ENCODE results near the gene TAF8.

The TAF8 gene

DNA sequence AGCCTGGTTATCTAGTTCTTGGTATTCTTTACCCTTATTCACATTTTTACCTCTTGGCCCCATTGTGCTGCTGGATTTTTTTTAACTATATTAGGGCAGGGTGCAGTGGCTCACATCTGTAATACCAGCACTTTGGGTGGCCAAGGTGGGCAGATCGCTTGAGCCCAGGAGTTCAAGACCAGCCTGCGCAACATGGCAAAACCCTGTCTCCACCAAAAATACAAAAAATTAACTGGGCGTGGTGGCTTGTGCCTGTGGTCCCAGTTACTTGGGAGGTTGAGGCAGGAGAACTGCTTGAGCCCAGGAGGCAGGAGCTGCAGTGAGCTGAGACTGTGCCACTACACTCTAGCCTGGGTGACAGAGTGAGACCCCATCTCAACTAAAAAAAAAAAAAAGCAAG lies 12.2 kb upstream of the TAF8 start:
- Histone ChIP-seq H3K27ac (no peak overlapping the region), H3K9ac (ENCODE audit: insufficient read length) (no peak overlapping the region), H3K4me3 (no peak overlapping the region), H3K36me3 (ENCODE audit: insufficient read depth, low read length) (no peaks in the 10 kb centered on the region), H3K9me3 (ENCODE audit: low read depth, low read length) (no peaks in the 10 kb centered on the region)
- no peak for TF ChIP-seq FOXP2 (optimal IDR thresholded peaks at IDR 0.05; ENCODE audit: control extremely low read depth, extremely low read length, insufficient read depth)
- TF ChIP-seq EZH2 (IDR thresholded peaks at IDR 0.05) = no peak
- TF ChIP-seq POLR2AphosphoS5 (IDR thresholded peaks at IDR 0.05; ENCODE audit: borderline replicate concordance, low read depth, low read length) = no peak
- DNase-seq (ENCODE audit: low read depth, low spot score) = no peak

DNA sequence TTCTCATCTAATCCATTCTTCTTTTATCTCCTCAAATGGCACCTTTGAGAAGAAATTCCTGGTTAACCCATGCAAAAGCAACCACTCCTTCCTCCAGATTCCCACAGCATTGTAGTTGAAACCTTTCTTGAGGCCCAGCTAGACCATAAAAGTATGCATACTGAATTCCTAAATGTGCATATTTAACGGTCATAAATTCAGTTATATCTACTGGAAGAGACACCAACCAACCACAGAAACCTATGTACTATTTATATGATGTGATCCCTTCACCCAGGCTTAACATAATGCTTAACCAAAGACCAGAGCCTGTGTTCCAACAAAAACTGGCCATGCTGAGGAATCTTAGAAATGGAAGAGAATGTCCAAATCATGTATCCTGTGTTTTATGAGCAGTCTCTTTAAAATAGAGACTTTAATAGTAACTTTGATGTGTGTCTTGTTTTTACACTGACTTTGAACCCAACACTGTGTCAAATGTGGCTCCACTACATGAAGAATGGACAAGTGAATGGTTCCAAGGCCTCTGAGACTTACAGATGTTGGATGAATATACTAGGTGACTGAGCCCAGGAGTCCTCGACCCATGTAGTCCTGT lies 11.4 kb upstream of the TAF8 start:
- no peaks in the 10 kb centered on the region for H3K9me3 ChIP-seq (ENCODE audit: low read depth, low read length)
- peak overlapping the region; percentile 17 for H3K4me3 ChIP-seq
- peak; percentile 24 for DNase-seq (ENCODE audit: low read depth, low spot score)
- H3K27ac ChIP-seq = peak overlapping the region; percentile 69
- TF ChIP-seq POLR2AphosphoS5 (IDR thresholded peaks at IDR 0.05; ENCODE audit: borderline replicate concordance, low read depth, low read length) (no peak), FOXP2 (optimal IDR thresholded peaks at IDR 0.05; ENCODE audit: control extremely low read depth, extremely low read length, insufficient read depth) (no peak), EZH2 (IDR thresholded peaks at IDR 0.05) (no peak)
- no peaks in the 10 kb centered on the region for H3K36me3 ChIP-seq (ENCODE audit: insufficient read depth, low read length)
- no peak overlapping the region for H3K9ac ChIP-seq (ENCODE audit: insufficient read length)

DNA sequence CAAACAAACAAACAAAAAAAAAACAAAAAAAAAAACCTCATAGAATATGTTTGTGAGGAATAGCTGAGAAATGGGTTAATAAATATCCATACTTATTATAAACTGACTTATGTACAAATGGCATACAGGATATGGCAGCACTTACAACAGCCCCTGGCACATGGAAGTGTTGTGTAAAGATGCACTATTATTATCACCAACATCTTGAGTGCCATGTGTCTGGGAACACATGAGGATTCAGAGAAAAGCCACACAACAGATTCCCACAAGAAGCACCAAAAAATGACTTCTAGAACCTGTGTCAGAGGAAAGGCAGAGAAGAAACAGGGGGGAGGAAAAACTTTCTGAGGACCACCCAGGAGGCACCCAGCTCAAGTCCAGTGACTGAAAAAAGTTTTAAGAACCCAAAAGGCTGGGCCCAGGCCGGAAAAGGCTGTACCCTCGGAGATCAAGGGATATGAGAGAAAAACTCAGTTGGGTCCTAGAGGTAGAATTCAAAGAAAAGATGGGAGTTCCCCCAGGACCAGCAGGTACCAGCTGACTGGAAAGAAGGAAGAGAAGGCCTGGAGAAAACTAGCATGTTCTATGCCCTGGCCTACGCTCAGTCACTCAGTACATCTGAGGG lies 9.4 kb upstream of the TAF8 start:
- Histone ChIP-seq H3K9ac (ENCODE audit: insufficient read length) (no peak overlapping the region), H3K4me3 (no peak overlapping the region), H3K9me3 (ENCODE audit: low read depth, low read length) (no peaks in the 10 kb centered on the region), H3K27ac (no peak overlapping the region), H3K36me3 (ENCODE audit: insufficient read depth, low read length) (no peaks in the 10 kb centered on the region)
- no peak for DNase-seq (ENCODE audit: low read depth, low spot score)
- TF ChIP-seq POLR2AphosphoS5 (IDR thresholded peaks at IDR 0.05; ENCODE audit: borderline replicate concordance, low read depth, low read length) (no peak), EZH2 (IDR thresholded peaks at IDR 0.05) (no peak), FOXP2 (optimal IDR thresholded peaks at IDR 0.05; ENCODE audit: control extremely low read depth, extremely low read length, insufficient read depth) (no peak)

DNA sequence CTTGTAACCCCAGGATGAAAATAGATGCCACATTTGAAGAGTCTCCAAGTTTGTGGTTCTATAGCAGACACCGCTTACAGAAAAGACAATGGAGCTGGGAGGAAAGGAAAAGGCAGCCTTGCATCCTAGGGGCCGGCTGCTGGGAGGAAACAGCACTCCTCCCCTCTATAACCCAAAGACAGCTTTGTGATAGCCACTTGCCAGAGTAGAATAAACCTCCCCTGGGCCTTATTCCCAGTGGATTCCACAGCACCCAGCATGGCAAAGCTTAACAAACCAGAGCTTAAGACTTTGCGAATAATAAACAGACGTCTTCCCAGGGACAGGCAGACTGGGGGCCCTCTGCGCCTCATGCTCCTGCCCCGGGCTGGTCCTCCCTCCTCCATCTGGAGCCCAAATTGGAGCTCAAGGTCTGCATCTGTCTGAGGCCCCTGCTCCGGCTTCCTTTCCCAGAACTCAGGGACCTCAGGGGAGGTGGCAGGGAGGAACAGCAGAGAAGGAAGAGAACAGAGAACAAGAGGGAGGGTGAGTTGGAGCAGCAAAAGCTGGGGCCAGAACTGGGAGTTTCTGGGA lies 8.8 kb upstream of the TAF8 start:
- Histone ChIP-seq H3K4me3 (no peak overlapping the region), H3K9ac (ENCODE audit: insufficient read length) (no peak overlapping the region), H3K9me3 (ENCODE audit: low read depth, low read length) (no peaks in the 10 kb centered on the region), H3K27ac (no peak overlapping the region), H3K36me3 (ENCODE audit: insufficient read depth, low read length) (no peaks in the 10 kb centered on the region)
- TF ChIP-seq EZH2 (IDR thresholded peaks at IDR 0.05) (no peak), POLR2AphosphoS5 (IDR thresholded peaks at IDR 0.05; ENCODE audit: borderline replicate concordance, low read depth, low read length) (no peak), FOXP2 (optimal IDR thresholded peaks at IDR 0.05; ENCODE audit: control extremely low read depth, extremely low read length, insufficient read depth) (no peak)
- DNase-seq (ENCODE audit: low read depth, low spot score) = no peak

DNA sequence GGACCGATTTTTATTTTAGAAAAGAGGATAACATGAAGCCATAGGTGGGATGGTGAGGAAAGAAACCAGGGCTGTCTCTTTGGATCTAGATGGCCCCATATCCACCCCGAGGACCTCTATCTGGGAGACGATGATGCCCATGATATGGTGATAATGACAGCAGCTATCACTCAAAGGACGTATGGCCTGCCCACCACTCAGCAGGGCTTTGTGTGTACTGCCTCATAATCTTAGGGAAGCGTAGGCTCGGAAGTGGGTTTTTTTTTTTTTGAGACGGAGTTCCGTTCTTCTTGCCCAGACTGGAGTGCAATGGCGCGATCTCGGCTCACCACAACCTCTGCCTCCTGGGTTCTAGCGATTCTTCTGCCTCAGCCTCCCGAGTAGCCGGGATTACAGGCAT lies 8.2 kb upstream of the TAF8 start:
- no peak for TF ChIP-seq FOXP2 (optimal IDR thresholded peaks at IDR 0.05; ENCODE audit: control extremely low read depth, extremely low read length, insufficient read depth)
- TF ChIP-seq EZH2 (IDR thresholded peaks at IDR 0.05) = no peak
- TF ChIP-seq POLR2AphosphoS5 (IDR thresholded peaks at IDR 0.05; ENCODE audit: borderline replicate concordance, low read depth, low read length) = no peak
- no peak overlapping the region for H3K9ac ChIP-seq (ENCODE audit: insufficient read length)
- no peak overlapping the region for H3K27ac ChIP-seq
- no peak for DNase-seq (ENCODE audit: low read depth, low spot score)
- H3K4me3 ChIP-seq = no peak overlapping the region
- H3K9me3 ChIP-seq (ENCODE audit: low read depth, low read length) = no peaks in the 10 kb centered on the region
- no peaks in the 10 kb centered on the region for H3K36me3 ChIP-seq (ENCODE audit: insufficient read depth, low read length)

DNA sequence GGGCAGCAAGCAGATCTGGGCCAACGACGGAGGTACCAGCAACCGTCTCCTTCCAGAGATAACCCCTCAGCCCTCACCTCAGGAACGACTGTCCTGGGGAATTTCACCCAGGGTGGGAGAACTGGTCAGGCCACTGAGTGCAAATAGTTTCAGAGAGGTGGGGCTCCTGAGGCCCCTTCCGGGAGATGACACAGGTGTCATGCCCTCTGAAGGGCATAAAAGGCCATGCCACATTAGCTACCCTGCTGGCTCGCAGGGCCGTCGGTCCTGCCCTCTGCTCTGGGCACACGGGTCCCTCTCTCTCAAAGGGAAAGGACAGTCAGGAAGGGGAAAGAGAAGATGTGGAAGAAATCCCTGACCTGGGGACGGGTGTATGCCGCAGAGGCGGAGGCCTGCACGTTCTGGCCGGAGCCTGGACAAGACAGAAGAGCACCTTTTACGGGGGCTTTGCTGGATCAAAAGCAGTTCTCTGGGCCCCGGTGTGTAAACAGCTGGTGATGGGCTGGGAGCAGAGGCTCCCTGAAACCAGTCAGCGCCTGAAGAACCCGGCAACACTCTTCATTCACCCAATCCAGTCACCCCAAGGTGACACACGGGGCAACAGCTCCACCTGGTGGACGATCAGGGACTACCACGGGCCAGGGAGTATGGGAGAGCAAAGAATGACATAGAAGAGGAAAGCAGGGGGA lies 6.4 kb upstream of the TAF8 start:
- Histone ChIP-seq H3K9me3 (ENCODE audit: low read depth, low read length) (no peaks in the 10 kb centered on the region), H3K36me3 (ENCODE audit: insufficient read depth, low read length) (no peaks in the 10 kb centered on the region), H3K4me3 (no peak overlapping the region), H3K9ac (ENCODE audit: insufficient read length) (no peak overlapping the region), H3K27ac (no peak overlapping the region)
- peak; percentile 64 for DNase-seq (ENCODE audit: low read depth, low spot score)
- TF ChIP-seq POLR2AphosphoS5 (IDR thresholded peaks at IDR 0.05; ENCODE audit: borderline replicate concordance, low read depth, low read length) = no peak
- TF ChIP-seq EZH2 (IDR thresholded peaks at IDR 0.05) = no peak
- TF ChIP-seq FOXP2 (optimal IDR thresholded peaks at IDR 0.05; ENCODE audit: control extremely low read depth, extremely low read length, insufficient read depth) = no peak

DNA sequence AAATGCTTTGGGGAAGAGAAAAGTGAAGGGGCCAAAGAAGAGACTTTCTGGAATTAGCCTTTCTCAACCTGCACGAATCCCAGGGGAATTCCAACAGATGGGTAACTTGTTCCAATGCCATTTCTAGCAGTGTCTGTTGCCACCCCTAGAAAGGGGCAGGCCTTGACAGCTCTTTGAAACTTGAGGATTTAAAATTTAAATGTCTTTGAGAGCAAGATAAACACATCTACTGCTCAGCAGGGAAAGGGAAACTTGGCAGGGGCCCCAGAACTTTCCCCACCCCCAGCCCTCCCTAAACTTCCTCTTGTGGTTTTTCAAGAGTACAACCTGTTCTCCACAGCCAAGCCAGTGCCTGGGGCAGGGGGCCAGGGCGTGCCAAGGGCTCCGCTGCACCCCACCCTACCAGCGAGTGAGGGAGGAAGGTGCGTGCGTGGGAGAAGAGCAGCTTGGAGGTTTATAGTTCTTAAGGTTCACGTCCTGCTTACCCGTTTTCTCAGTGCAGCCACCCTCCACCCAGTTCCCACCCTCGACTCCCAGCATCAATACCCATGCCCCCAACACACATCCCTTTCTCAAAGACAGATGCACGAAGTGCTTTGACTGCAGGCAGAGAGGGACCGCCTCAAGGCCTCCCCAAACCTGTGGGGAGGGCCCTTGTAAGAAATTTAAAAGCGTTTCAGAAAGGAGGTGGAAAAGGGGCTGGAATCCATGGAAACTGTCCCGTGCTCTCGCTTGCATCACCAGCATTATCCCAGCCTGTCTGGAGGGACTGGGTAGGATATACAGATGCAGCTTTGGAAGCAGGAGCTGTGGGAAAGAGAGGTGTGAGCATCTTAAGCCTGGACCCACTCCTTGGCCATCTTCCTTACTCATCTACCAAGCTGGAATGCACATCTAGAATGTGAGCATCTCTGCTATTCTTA lies 4.5 kb upstream of the TAF8 start:
- TF ChIP-seq FOXP2 (optimal IDR thresholded peaks at IDR 0.05; ENCODE audit: control extremely low read depth, extremely low read length, insufficient read depth) = no peak
- peak; percentile 58; the same call in 1 of the 2 replicates for TF ChIP-seq POLR2AphosphoS5 (IDR thresholded peaks at IDR 0.05; ENCODE audit: borderline replicate concordance, low read depth, low read length)
- Histone ChIP-seq H3K36me3 (ENCODE audit: insufficient read depth, low read length) (no peaks in the 10 kb centered on the region), H3K9me3 (ENCODE audit: low read depth, low read length) (no peaks in the 10 kb centered on the region), H3K27ac (peak overlapping the region; percentile 38; the same call in 1 of the 2 replicates), H3K9ac (ENCODE audit: insufficient read length) (no peak overlapping the region), H3K4me3 (peak overlapping the region; percentile 70)
- DNase-seq (ENCODE audit: low read depth, low spot score) = peak; percentile 95

All from SK-N-MC (cell line).